Measurements from ENCODE around the gene JARID2. TPM values are rescaled to one million over a fixed set of nuclear protein-coding genes. Genes with fewer than 3 reads are reported as not detected.

Gene JARID2
- total and polyA plus RNA-seq, 8 donors: 2.4 to 6.7 (median 3.7) TPM

GRCh38 chr6:15337582-15337981 is 91.7 kb downstream of the JARID2 start:
- H3K4me1 ChIP-seq: peaks cover 0 to 12% (median under 1%) of the 10 kb centered on the region in 3 donors
- no peak overlapping the region for H3K4me3 ChIP-seq
- intact Hi-C loops (cut with DNase I): no loop called here
- ATAC-seq: no peak
- no peak for TF ChIP-seq CTCF (IDR thresholded peaks at IDR 0.05)
- H3K36me3 ChIP-seq: no peaks in the 10 kb centered on the region
- no peaks in the 10 kb centered on the region for H3K27me3 ChIP-seq
- H3K27ac ChIP-seq: no peak overlapping the region
- WGBS, 2 donors: 95 to 97% methylated on average over 3 of the region's 3 CpGs
- H3K9me3 ChIP-seq: no peaks in the 10 kb centered on the region
- DNase-seq: no peak
- no peak for FAIRE-seq

GRCh38 chr6:15338476-15338875 is 92.6 kb downstream of the JARID2 start:
- no peak for TF ChIP-seq CTCF (IDR thresholded peaks at IDR 0.05)
- intact Hi-C loops (cut with DNase I): no loop called here
- WGBS, 2 donors: 96 to 100% methylated on average over 1 of the region's 1 CpG
- Histone ChIP-seq H3K36me3 (no peaks in the 10 kb centered on the region), H3K9me3 (no peaks in the 10 kb centered on the region), H3K4me3 (no peak overlapping the region), H3K4me1 (peaks cover 0 to 12% (median 0%) of the 10 kb centered on the region in 3 donors), H3K27me3 (no peaks in the 10 kb centered on the region), H3K27ac (no peak overlapping the region)
- FAIRE-seq (no peak), ATAC-seq (peak in 2 of 4 donors; percentile 20 to 46), DNase-seq (no peak)

GRCh38 chr6:15339081-15339480 is 93.2 kb downstream of the JARID2 start:
- TF ChIP-seq CTCF (IDR thresholded peaks at IDR 0.05): no peak
- no peaks in the 10 kb centered on the region for H3K27me3 ChIP-seq
- no peak overlapping the region for H3K4me3 ChIP-seq
- no peaks in the 10 kb centered on the region for H3K36me3 ChIP-seq
- DNase-seq (no peak), ATAC-seq (no peak), FAIRE-seq (no peak)
- peaks cover 0 to 12% (median 3%) of the 10 kb centered on the region in 3 donors for H3K4me1 ChIP-seq
- intact Hi-C loops (cut with DNase I): no loop called here
- no peaks in the 10 kb centered on the region for H3K9me3 ChIP-seq
- no peak overlapping the region for H3K27ac ChIP-seq
- 95 to 96% methylated on average over 4 of the region's 4 CpGs for WGBS, 2 donors

- H3K4me1 ChIP-seq: peaks cover 0 to 22% (median 14%) of the 10 kb centered on the region in 3 donors
- no peak for TF ChIP-seq CTCF (IDR thresholded peaks at IDR 0.05)
These were observed 94.3 kb downstream of the JARID2 start for GRCh38 chr6:15340105-15340601.

GRCh38 chr6:15340775-15341174 is 94.9 kb downstream of the JARID2 start:
- Histone ChIP-seq H3K4me3 (no peak overlapping the region), H3K36me3 (no peaks in the 10 kb centered on the region), H3K4me1 (peaks cover 0 to 23% (median 15%) of the 10 kb centered on the region in 3 donors), H3K27ac (no peak overlapping the region), H3K27me3 (no peaks in the 10 kb centered on the region), H3K9me3 (peaks cover 0 to 3% (median 0%) of the 10 kb centered on the region in 4 donors)
- intact Hi-C loops (cut with DNase I): no loop called here
- ATAC-seq (no peak), FAIRE-seq (no peak), DNase-seq (no peak)
- no peak for TF ChIP-seq CTCF (IDR thresholded peaks at IDR 0.05)
- 77 to 83% methylated on average over 4 of the region's 4 CpGs for WGBS, 2 donors

More at GRCh38 chr6:15340105-15340601, 94.3 kb downstream of the JARID2 start:
- ATAC-seq (no peak), DNase-seq (no peak), FAIRE-seq (no peak)
- H3K27ac ChIP-seq: no peak overlapping the region
- WGBS, 2 donors: 93 to 95% methylated on average over 3 of the region's 3 CpGs
- H3K4me3 ChIP-seq: no peak overlapping the region
- intact Hi-C loops (cut with DNase I): no loop called here
- H3K27me3 ChIP-seq: no peaks in the 10 kb centered on the region
- H3K36me3 ChIP-seq: no peaks in the 10 kb centered on the region
- peaks cover 0 to 3% (median 0%) of the 10 kb centered on the region in 4 donors for H3K9me3 ChIP-seq

Measured in pancreas (tissue), 10 donors.